GM12892 (cell line): Measurements from ENCODE around the gene CCR1.

Experiments used
- POLR2A ChIP-seq: IDR thresholded peaks from 2 replicates; pipeline ENCODE4 v1.6.1; 2011; ENCODE audit warnings: low read depth, low read length, control low read depth
- TAF1 ChIP-seq: IDR thresholded peaks from 2 replicates; pipeline ENCODE4 v1.6.1; 2011; ENCODE audit warnings: low read depth, mild to moderate bottlenecking, control low read depth, low read length, borderline replicate concordance

DNA sequence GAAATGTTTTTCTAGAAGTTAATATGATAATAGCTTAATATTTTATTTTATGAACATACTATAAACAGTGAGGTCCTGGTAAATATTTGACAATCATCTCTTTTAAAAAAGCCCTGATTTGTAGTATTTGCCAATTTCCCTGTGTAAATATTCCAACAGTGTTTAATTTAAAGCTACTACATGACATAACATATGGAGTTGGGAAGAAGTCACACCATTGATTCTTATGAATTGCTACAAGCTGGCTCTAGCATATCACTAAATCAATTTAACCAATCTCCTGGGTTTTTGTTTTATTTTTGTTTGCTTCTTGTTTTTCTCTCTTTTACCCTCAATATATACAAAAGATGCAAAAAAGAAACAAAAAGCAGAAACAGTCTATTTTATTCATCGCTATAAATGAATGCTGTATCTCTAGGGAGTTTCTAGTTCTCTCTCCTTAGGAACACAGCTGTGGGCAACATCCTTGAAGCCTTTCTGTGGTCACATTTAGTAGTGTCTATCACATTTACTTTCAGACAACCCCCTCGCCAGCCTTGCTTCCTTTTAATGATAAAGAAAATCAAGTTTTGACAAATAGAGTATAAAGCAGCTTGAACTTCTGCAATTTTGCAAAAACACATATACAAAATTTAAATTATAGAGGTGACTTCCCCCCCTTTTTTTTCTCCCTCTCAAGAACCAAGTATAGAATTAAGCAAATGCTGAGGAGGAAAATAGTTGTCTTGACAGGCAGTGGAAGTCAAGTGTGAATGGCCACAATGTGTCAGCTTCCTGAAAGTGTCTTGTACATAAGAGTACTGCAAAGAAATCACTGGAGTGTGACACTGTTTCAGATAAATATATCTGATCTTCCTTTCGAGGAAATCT, 21.4 kb downstream of the CCR1 start:
- TF ChIP-seq POLR2A: no peak
- no peak for TF ChIP-seq TAF1
